ENCODE results near the gene TBCA.

Gene TBCA

GRCh38 chr5:77798456-77798855 lies 22.3 kb upstream of the TBCA start:
- no peak for DNase-seq (ENCODE audit: extremely low read depth, insufficient read length)

GRCh38 chr5:77797136-77797535 lies 21.0 kb upstream of the TBCA start:
- Histone ChIP-seq H3K4me3 (replicated peaks; ENCODE audit: low read depth, low read length) (no peak overlapping the region), H3K36me3 (ENCODE audit: control insufficient read depth, insufficient read depth, low read length) (no peaks in the 10 kb centered on the region), H3K27me3 (replicated peaks; ENCODE audit: control insufficient read depth, insufficient read depth, low read length) (no peaks in the 10 kb centered on the region)
- TF ChIP-seq, protein P1, sequence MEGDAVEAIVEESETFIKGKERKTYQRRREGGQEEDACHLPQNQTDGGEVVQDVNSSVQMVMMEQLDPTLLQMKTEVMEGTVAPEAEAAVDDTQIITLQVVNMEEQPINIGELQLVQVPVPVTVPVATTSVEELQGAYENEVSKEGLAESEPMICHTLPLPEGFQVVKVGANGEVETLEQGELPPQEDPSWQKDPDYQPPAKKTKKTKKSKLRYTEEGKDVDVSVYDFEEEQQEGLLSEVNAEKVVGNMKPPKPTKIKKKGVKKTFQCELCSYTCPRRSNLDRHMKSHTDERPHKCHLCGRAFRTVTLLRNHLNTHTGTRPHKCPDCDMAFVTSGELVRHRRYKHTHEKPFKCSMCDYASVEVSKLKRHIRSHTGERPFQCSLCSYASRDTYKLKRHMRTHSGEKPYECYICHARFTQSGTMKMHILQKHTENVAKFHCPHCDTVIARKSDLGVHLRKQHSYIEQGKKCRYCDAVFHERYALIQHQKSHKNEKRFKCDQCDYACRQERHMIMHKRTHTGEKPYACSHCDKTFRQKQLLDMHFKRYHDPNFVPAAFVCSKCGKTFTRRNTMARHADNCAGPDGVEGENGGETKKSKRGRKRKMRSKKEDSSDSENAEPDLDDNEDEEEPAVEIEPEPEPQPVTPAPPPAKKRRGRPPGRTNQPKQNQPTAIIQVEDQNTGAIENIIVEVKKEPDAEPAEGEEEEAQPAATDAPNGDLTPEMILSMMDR (IDR thresholded peaks at IDR 0.05; ENCODE audit: insufficient read depth, low read length, poor library complexity, severe bottlenecking), result no peak
- no peak for DNase-seq (ENCODE audit: extremely low read depth, insufficient read length)

More at GRCh38 chr5:77798456-77798855, 22.3 kb upstream of the TBCA start:
- H3K36me3 ChIP-seq (ENCODE audit: control insufficient read depth, insufficient read depth, low read length), result no peaks in the 10 kb centered on the region
- TF ChIP-seq, protein P1 (IDR thresholded peaks at IDR 0.05; ENCODE audit: insufficient read depth, low read length, poor library complexity, severe bottlenecking), result no peak
- no peaks in the 10 kb centered on the region for H3K27me3 ChIP-seq (replicated peaks; ENCODE audit: control insufficient read depth, insufficient read depth, low read length)
- no peak overlapping the region for H3K4me3 ChIP-seq (replicated peaks; ENCODE audit: low read depth, low read length)

DNA sequence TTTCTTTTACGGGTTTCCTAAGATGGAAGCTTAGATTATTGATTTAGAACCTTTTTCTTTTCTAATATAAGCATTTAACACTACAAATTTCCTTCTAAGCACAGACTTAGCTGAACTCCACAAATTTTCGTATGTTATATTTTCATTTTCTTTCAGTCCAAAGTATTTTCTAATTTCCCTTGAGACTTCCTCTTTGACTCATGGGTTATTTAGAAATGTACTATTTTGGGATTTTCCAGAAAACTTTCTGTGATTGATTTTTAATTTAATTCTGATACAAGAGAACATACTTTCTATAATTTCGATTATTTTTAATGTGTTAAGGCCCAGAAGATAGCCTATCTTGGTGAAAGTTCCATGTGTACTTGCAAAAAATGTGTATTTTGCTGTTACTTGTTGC lies 19.7 kb upstream of the TBCA start:
- TF ChIP-seq, protein P1 (IDR thresholded peaks at IDR 0.05; ENCODE audit: insufficient read depth, low read length, poor library complexity, severe bottlenecking), result no peak
- Histone ChIP-seq H3K4me3 (replicated peaks; ENCODE audit: low read depth, low read length) (no peak overlapping the region), H3K36me3 (ENCODE audit: control insufficient read depth, insufficient read depth, low read length) (no peaks in the 10 kb centered on the region), H3K27me3 (replicated peaks; ENCODE audit: control insufficient read depth, insufficient read depth, low read length) (no peaks in the 10 kb centered on the region)
- no peak for DNase-seq (ENCODE audit: extremely low read depth, insufficient read length)

- TF ChIP-seq, protein P1 (IDR thresholded peaks at IDR 0.05; ENCODE audit: insufficient read depth, low read length, poor library complexity, severe bottlenecking), result no peak
- Histone ChIP-seq H3K4me3 (replicated peaks; ENCODE audit: low read depth, low read length) (no peak overlapping the region), H3K27me3 (replicated peaks; ENCODE audit: control insufficient read depth, insufficient read depth, low read length) (no peaks in the 10 kb centered on the region), H3K36me3 (ENCODE audit: control insufficient read depth, insufficient read depth, low read length) (no peaks in the 10 kb centered on the region)
- no peak for DNase-seq (ENCODE audit: extremely low read depth, insufficient read length)
These were observed 19.1 kb upstream of the TBCA start for GRCh38 chr5:77795268-77795667.

GRCh38 chr5:77791926-77792325 lies 15.8 kb upstream of the TBCA start:
- no peaks in the 10 kb centered on the region for H3K27me3 ChIP-seq (replicated peaks; ENCODE audit: control insufficient read depth, insufficient read depth, low read length)
- H3K4me3 ChIP-seq (replicated peaks; ENCODE audit: low read depth, low read length), result no peak overlapping the region
- DNase-seq (ENCODE audit: extremely low read depth, insufficient read length), result no peak
- TF ChIP-seq, protein P1 (IDR thresholded peaks at IDR 0.05; ENCODE audit: insufficient read depth, low read length, poor library complexity, severe bottlenecking), result no peak
- H3K36me3 ChIP-seq (ENCODE audit: control insufficient read depth, insufficient read depth, low read length), result no peaks in the 10 kb centered on the region

GRCh38 chr5:77791356-77791755 lies 15.2 kb upstream of the TBCA start:
- no peak overlapping the region for H3K4me3 ChIP-seq (replicated peaks; ENCODE audit: low read depth, low read length)
- TF ChIP-seq, protein P1 (IDR thresholded peaks at IDR 0.05; ENCODE audit: insufficient read depth, low read length, poor library complexity, severe bottlenecking), result no peak
- DNase-seq (ENCODE audit: extremely low read depth, insufficient read length), result no peak
- no peaks in the 10 kb centered on the region for H3K27me3 ChIP-seq (replicated peaks; ENCODE audit: control insufficient read depth, insufficient read depth, low read length)
- H3K36me3 ChIP-seq (ENCODE audit: control insufficient read depth, insufficient read depth, low read length), result no peaks in the 10 kb centered on the region

All from GM06990 (cell line).